GM12864 (cell line): Measurements from ENCODE around the gene LAGE3.

Experiments
- DNase-seq: peaks from one replicate; pipeline ENCODE4 v3.0.0-alpha.2; 2011; ENCODE audit warnings: low read depth
- H3K4me3 ChIP-seq: 2 replicates; pipeline ENCODE4 v1.5.1; 2011; ENCODE audit warnings: mild to moderate bottlenecking, low read depth, low read length, control low read depth
- TF ChIP-seq, protein P1 (sequence below): IDR thresholded peaks from 2 replicates; pipeline ENCODE4 v1.5.1; 2011; ENCODE audit warnings: low read depth, mild to moderate bottlenecking, moderate library complexity, low read length, control low read depth, inconsistent platforms; ENCODE audit errors: missing control alignments

Gene LAGE3

DNA sequence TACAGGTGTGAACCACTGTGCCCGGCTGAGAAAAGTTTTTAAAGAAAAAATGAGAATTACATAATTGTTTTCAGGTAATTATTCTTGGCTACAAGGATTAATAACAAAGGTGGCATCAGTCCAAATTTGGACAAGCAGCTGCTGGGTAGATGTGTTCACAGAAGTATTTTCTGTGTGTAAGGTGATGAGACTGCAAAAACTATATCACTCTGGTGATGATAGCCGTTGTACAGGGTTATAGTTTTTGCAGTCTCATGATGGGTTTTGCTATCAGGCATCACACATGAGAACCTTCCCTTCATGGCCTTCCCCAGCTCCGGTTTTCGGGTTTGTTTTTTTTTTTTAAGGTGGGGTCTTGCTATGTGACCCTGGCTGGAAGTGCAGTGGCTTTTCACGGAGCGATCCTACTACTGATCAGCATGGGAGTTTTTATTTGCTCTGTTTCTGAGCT, 16.4 kb upstream of the LAGE3 start:
- DNase-seq = no peak
- TF ChIP-seq, protein P1, sequence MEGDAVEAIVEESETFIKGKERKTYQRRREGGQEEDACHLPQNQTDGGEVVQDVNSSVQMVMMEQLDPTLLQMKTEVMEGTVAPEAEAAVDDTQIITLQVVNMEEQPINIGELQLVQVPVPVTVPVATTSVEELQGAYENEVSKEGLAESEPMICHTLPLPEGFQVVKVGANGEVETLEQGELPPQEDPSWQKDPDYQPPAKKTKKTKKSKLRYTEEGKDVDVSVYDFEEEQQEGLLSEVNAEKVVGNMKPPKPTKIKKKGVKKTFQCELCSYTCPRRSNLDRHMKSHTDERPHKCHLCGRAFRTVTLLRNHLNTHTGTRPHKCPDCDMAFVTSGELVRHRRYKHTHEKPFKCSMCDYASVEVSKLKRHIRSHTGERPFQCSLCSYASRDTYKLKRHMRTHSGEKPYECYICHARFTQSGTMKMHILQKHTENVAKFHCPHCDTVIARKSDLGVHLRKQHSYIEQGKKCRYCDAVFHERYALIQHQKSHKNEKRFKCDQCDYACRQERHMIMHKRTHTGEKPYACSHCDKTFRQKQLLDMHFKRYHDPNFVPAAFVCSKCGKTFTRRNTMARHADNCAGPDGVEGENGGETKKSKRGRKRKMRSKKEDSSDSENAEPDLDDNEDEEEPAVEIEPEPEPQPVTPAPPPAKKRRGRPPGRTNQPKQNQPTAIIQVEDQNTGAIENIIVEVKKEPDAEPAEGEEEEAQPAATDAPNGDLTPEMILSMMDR = no peak
- no peak overlapping the region for H3K4me3 ChIP-seq

DNA sequence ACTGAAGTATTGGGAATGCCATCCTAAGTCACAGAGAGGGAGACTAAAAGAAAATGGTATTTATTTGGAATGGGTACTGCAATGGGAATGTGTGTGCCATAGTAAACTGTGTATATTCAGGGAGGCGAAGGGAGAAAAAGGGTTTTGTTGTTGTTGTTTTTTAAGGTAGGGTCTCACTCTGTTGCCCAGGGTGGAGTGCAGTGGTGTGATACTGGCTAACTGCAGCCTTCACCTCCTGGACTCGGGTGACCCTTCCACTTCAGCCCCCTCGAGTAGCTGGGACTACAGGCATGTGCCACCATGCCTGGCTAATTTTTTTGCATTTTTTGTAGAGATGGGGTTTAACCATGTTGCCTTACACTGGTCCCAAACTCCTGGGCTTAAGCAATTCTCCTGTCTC, 15.6 kb upstream of the LAGE3 start:
- no peak overlapping the region for H3K4me3 ChIP-seq
- no peak for DNase-seq
- TF ChIP-seq, protein P1 = no peak

DNA sequence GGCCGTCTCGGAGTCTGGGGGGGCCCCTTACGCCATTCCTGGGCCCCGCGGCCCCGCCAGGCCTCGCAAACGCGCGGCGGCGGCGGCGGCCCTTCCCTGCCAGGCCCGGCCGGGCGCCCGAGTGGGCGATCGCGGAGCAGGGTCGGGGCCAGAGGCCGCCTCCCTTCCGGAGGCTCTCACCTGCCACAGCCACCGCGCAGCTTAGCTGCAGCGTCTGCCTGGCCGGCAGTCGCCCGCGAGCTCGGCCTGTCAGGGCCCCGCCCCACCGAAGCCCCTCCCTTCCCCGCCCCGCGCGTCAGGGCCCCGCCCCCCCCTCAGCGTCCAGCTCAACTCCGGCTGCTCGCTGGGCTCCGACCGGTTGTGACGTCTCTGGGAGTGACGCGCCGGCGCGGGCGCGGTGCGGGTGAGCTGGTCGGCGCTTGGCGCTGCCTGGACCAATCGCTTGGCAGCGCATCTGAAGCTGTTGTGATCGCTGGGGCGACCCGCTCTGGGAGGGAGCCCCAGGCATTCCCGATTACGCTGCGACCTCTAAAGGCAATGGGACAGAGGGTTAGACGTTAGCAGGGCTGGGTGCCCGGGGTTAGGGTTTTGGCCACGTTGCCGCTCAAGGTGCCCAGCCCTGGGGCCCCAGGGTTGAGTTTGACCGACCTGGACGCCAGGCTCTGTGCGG, 11.5 kb upstream of the LAGE3 start, which contains the start of gene SLC10A3:
Gene SLC10A3 (minus strand): TSS at position 216 of the 670 bp plus-strand sequence. CDS start 1,689 bp downstream, outside the sequence.
- TF ChIP-seq, protein P1 = no peak
- peak within 1 kb of the TSS; percentile 64 for H3K4me3 ChIP-seq
- DNase-seq = peak; percentile 79

DNA sequence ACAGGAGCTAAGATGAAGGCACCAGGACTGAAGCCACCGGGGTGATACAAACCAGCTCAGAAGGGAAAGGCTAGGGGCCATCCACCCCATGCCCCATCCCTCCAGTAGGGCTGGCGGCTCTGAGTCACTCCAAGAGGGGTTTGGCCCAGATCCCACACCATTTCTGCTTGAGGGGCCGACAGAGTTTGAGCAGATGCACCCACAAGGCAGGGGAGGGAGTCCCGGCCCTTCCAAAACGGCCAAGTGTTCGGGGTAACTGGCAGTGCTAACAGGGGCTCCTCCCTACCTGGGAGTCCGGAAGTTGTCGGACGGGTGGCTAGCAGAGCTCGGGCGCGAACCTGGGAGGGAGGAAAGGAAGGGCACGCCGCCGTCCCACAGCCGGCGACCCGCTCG, 10.9 kb upstream of the LAGE3 start:
- TF ChIP-seq, protein P1 = no peak
- no peak for DNase-seq
- H3K4me3 ChIP-seq = peak overlapping the region; percentile 61

DNA sequence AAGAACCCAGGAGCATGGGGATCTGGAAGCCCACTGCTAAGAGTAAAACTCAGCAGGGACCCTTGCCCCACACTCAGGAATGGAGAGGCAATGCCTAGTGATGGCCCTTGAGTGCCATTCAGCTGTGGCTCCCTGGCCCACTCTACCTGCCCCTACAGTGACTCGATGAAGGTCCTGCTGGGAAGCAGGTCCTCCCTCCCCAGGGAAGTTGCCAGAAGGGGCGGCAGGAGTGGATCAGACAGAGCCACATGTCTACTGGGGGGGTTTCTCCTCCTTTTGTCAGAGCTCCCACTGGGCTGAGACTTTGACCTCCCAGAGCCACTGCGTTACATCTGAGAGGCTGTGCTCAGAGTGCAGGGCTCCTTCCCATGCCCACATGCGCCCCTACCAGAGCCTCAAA, 10.1 kb upstream of the LAGE3 start:
- no peak for DNase-seq
- TF ChIP-seq, protein P1 = no peak
- peak overlapping the region; percentile 61 for H3K4me3 ChIP-seq

DNA sequence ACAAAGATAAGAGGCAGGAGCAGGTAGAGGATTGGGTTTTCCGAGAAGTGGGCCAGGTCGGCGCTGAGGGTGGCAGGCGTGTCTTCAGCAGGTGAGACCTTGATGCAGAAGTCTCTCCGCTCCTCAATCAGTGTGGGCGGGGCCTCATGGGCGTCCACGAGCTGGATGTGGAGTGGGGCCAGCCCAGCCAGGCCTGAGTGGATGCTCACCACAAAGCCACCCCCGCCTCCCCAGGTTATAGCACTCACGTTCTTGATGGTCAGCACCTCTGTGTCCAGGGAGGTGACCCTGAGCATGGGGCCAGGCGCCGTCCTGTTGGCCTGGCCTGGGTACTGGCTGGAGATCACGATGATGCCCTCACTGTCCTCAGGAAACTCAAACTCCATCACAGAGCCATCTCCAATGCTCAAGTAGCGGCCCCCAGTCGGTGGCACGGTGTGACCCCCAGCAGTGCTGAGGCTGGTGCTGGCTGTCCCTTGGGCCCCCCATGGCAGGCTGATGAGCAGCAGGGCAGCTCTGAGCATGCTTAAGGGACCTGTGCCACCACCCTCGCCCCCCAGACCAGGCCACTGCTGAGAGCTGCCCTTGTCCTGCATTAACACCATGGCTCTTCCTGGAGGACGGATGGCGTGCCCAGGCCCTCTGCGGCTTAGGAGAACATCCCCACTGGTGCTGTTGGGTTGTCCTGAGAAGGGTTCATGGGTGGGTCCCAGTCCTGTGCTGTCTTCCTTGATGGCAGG, 9.4 kb upstream of the LAGE3 start:
- TF ChIP-seq, protein P1 = no peak
- no peak overlapping the region for H3K4me3 ChIP-seq
- no peak for DNase-seq
